Breast epithelium (tissue), 3 donors: ENCODE results near the gene OR4D1.

Experiments used
- POLR2A ChIP-seq: fragments of 450-650 bp; IDR thresholded peaks from one replicate; pipeline ENCODE4 v1.6.1; 2016; ENCODE audit warnings: antibody characterized with exemption, mild to moderate bottlenecking, moderate library complexity
- POLR2AphosphoS5 ChIP-seq, 3 donors: sonication (generic); formaldehyde crosslinking; IDR thresholded peaks; one replicate each; pipeline ENCODE4 v1.6.1; 2017; ENCODE audit warnings: antibody characterized with exemption in 3 of 3
- TF ChIP-seq, protein P1 (sequence below), 3 donors: fragments of 450-650 bp; IDR thresholded peaks; one replicate each; pipeline ENCODE4 v1.5.1; 2016 to 2017; ENCODE audit warnings: antibody characterized with exemption in 3 of 3, mild to moderate bottlenecking in 3 of 3, moderate library complexity in 3 of 3

DNA sequence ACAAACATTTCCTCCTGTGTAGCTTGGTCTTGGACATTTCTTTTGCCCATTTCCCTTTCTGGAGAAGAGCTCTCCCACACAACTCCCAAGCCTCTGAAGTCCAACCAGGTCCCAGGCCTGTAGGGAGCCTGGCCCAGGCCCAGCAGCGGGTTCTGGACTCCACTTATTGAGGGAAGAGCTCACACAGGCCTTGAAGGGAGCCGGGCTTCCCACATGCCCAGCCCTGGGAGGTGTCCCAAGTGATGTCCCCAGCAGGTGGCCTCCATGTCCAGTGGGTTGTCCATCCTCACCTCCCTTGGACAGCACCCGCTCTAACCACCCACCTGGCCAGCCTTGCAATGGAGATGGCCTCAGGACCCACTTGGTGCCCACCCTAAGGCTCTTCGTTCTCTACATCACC lies 38.4 kb downstream of the OR4D1 start:
- TF ChIP-seq, protein P1, sequence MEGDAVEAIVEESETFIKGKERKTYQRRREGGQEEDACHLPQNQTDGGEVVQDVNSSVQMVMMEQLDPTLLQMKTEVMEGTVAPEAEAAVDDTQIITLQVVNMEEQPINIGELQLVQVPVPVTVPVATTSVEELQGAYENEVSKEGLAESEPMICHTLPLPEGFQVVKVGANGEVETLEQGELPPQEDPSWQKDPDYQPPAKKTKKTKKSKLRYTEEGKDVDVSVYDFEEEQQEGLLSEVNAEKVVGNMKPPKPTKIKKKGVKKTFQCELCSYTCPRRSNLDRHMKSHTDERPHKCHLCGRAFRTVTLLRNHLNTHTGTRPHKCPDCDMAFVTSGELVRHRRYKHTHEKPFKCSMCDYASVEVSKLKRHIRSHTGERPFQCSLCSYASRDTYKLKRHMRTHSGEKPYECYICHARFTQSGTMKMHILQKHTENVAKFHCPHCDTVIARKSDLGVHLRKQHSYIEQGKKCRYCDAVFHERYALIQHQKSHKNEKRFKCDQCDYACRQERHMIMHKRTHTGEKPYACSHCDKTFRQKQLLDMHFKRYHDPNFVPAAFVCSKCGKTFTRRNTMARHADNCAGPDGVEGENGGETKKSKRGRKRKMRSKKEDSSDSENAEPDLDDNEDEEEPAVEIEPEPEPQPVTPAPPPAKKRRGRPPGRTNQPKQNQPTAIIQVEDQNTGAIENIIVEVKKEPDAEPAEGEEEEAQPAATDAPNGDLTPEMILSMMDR (IDR thresholded peaks at IDR 0.05), result no peak
- TF ChIP-seq POLR2AphosphoS5 (IDR thresholded peaks at IDR 0.05), result no peak
- TF ChIP-seq POLR2A, result no peak
